ENCODE measurements around the gene RESP18.
"Not testable (repeated sequence)": the region's sequence is repeated elsewhere in the genome, so short reads cannot be mapped to it uniquely, and the experiment has no call there.

The RESP18 gene

DNA sequence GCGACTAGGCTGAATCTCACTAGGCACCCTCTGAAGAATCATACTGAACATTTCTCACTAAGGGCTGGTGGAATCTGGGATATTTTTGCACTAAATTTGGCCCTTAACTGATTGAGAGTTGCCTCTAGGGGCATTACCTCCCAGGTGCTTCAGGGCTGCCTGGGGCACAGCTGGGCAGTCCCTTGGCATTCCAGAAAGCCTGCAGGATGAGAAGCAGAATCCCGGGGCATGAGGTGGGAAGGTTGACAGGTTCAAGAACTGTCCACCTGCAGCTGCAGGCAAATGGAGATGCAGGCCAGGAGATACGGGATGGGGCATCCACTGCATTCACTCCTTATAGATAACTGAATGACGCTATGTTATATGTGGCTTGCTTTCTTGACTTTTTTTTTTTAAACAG is 7.4 kb downstream of the RESP18 start:
- DNase-seq: no peak

DNA sequence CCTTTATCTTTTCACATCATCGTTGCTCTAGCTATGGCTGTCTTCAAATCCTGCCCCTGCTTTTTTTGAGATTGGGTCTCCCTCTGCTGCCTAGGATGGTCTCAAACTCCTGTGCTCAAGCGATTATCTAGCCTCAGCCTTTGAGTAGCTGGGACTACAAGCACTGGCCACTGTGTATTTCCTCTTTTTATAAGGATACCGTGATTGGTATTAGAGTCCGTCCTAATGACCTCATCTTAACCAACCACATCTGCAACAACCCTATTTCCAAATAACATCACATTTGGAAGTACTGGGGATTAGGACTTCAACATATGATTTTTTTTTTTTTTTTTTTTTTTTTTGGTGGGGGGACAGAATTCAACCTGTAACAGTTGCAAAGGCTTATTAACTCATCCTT is 9.1 kb downstream of the RESP18 start:
- no peak for DNase-seq

DNA sequence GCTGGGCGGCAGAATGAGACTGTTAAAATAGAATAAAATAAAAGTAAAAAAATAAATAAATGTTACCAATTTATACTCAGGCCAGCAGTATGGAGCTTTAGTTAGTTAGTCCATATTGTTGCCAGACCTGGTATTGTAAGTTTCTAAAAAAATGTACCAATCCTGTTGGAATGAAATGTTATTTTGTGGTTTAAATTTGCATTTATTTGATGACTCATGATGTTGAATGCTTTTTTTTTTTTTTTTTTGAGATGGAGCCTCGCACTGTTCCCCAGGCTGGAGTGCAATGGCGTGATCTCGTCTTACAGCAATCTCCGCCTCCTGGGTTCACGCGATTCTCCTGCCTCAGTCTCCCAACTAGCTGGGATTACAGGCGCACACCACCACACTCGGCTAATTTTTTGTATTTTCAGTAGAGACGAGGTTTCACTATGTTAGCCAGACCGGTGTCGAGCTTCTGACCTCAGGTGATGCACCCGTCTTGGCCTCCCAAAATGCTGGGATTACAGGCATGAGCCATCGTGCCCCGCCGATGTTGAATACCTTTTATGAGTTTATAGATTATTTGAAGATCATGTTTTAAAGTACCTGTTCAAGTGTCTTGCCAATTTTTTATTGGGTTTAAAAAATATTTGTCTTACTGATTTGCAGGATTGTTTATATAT is 17.6 kb downstream of the RESP18 start:
- DNase-seq: no peak

DNA sequence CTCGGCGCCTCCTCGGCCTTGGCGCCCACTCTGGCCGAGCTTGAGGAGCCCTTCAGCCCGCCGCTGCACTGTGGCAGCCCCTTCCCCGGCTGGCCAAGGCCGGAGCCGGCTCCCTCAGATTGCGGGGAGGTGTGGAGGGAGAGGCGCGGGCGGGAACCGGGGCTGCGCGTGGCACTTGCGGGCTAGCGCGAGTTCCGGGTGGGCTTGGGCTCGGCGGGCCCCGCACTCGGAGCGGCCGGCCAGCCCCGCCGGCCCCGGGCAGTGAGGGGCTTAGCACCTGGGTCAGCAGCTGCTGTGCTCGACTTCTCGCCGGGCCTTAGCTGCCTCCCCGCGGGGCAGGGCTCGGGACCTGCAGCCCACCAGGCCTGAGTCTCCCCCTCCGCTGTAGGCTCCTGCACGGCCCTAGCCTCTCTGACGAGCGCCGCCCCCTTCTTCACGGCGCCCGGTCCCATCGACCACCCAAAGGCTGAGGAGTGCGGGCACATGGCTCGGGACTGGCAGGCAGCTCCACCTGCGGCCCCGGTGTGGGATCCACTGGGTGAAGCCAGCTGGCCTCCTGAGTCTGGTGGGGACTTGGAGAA is 19.8 kb downstream of the RESP18 start:
- not testable (repeated sequence) for DNase-seq

DNA sequence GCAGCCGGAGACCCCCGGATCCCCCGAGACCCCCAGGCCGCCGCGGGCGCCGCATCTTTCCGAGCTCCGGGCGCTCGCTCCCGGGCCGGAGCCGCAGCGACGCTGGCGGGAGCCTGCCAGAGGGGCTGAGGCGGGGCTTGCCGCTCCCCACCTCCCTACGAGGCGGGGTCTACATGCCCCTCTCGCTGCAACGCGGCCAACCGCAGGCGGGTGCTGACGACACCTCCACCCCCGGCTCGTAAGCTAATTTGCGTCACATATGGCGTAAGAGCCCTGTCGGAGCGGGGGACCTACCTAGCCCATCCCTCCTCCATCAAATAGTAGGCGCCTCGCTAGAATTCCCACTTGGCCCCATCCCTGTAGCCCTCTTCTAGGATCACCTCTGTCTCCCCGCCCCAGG is 23.3 kb downstream of the RESP18 start, which contains the start of gene PTPRN:
TSS of gene PTPRN (minus strand) at position 124 of the 400 bp plus-strand sequence. CDS start at position 55, 69 bp downstream.
- peak; percentile 41 to 71 for DNase-seq

DNA sequence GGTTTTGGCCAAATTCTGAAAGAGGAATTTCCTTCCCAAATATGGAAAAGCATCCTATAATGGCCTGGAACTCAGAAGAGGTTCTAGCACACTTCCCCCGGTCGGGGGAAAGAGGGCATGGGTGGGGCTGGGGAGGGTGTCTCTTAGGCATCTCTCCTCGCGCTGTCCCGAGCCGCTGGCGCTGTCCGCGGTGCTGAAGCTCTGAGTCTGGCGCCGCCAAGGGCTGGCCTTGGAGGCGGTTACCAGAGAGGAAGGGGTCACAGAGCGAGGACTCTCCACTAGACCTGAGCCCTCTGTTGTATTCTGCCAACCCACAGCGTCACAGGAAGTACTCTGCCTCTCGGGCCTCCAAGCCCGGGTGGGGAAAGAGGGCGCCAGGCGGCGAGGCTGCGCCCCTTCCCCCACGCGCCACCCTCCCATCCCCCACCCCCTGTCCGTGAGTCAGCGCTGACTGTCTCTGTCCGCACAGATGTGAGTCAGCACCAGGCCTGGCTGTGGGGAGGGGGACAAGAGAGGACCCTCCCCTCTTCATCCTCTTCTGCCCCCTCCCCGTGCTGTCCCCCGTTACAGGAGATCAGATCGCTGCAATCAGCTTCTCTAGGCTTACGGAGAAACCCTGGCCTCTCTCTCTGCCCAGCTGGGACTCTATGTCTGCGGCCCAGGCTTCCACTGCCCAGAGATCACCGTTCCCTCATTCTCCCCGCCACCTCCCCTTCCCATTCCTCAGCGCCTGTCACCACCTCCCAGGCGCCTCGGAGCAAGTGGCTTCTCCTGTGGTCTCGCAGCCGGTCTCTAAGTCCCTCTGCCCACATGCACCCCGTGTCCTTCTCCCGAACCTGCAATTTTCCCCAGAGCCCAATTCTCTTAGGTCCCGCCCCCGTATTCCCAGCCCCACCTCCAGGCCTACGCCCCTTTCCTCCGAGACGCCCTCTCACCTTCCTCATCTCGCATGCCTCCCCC is 24.1 kb downstream of the RESP18 start:
- peak; percentile 23 to 75 for DNase-seq

DNA sequence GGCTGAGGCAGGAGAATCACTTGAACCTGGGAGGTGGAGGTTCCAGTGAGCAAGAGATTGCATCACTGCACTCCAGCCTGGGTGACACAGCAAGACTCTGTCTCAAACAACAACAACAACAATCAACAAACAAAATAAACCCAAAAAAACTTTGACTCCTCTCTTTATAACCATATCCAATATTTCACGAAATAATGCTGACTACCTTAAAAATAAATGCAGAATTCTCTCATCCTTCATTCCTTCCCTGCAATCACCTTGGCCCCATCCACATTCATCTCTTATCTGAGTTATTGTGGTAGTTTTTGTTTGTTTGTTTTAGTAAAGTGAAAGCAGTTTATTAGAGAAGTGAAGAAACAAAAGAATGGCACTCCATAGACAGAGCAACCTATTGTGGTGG is 26.5 kb downstream of the RESP18 start:
- no peak for DNase-seq

DNA sequence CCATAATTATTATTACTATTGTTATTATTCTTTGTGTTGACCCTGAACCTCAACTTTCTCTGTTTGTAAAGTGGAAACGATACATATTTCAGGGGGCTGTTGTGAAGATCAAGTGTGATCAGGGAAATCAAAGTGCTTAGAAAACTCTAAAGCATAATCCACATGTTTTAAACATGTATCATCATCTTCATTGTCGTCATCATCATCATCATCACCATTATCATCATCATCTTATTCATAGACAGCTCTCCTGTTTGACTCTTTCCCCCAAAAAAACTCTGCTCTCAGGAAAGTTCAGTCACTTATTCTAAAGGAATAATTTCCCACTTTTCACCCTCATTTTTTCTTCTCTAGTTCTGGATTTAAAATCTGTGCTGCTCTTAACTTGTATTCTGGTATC is 28.3 kb downstream of the RESP18 start:
- DNase-seq: no peak

DNA sequence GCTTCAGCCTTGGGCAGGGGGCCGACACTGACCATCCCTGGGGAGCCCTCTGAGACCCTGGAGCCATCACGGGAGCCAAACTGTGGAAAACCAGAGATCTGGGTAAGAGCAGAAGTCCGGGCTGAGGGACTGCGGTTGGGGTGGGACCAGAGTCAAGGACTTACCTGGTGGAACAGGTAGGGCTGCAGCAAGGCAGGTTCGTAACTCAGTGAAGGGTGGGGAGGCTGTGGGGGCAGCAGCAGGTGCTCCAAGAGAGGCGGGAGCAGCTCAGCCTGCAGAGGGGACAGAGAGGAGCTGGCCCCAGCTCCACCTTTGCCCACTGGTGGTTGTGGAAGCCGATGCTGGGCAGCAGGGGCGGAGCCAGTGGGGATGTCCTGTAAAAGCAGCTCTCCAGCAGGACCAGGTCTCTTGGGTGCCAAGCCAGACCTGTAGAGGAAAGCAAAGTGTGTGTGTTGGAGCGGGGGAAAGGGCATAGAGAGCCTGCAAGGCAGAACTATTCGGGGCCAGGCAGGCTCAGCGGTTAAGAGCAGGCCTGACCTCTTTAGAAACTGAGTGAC is 30.1 kb downstream of the RESP18 start:
- DNase-seq: no peak

DNA sequence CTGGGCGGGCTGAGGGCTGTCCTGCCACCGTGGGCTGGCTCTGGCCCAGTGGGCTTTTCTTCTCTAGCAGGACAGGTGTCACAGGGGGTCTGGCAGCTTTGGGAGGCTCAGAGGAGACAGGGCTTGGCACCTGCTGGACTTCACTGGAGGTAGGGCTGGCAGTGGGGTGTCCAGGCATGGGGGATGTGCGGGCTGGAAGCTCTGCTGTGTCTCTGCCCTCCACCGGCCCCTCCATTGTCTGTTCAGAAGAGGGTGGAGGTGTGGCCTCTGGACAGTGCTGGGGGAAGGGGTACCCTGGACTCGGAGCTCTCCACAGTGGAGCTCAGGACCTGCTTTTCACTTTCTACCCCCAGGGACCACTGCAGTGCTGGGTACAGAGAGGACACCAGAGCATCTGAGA is 32.5 kb downstream of the RESP18 start:
- no peak for DNase-seq

DNA sequence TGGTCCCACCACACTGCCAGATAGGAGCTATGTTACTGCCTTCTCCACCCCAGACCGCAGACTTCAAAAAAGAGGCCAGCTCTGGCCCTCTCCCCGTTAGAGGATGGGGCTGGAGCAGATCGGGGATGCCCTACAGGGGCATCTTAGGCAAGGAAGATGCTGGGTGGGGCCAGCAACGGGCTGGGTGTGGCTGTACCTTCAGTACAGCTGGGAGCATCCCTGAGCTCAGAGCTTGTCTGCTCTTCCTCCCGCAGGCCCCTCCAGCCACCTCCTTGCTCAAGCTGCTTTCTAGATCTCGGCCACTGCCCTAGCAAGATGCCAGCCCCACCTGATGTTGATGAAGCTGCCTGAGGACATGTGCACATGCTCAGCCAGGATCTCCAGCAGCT is 33.2 kb downstream of the RESP18 start:
- DNase-seq: no peak

DNA sequence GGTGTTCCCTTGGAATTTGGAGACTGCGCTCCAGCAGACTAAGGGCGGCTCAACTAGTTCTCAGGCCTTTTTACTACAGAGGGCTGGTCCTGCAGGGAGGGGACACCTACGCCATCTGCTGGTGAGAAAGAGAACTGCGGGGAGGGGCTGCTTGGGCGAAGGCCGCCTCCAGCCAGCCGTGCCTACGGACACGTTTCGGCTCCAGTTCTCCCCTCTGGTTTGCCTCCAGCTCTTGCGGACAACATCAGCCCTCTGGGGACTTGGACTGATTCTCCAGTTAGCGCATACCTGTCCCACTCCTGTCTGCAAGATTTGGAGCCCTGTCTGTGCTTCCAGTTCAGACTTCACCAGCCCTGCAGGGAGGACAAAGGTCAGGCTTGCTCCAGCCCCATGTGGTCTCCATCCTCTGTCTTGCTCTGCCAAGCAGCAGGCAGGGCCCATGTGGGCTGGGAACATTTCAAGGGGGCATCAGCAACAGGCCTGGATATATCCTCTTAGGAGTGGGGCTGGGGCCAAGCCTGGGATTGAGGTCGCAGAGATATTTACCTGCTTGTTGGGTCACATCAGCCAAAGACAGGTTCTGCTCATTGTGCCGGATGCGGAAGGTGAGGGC is 33.7 kb downstream of the RESP18 start:
- DNase-seq: peak; percentile 19 to 80

DNA sequence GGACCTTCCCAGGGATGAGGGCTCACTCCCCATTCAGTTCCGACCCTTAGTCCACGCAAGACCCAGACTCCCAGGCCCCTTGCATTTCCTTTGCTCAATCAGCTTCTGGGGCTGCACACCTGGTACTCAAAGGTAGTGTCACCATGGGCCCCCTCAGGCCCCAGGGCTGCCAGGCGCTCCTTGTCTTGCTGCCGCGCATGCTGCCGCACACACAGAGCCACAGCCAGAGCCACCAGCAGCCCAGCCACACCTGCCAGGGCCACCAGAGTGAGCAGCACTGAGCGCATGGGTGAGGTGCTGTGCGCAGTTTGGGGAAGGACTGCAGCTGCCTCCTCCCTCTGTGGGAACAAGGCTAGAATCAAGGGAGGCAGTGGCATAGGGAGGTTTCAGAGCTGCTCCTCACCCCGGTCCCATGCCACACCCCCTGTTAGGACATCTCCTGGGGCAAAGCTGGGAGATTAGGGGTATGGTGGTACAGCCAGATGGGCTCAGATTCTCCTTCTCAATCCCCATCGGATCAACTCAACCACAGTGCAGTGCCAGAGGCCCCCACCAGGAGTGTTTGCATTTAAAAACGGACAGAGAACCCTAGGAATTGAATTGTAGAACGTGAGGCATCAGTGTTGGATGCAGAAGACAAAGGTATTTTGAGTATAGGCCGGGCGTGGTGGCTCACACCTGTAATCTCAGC is 34.6 kb downstream of the RESP18 start:
- DNase-seq: no peak

DNA sequence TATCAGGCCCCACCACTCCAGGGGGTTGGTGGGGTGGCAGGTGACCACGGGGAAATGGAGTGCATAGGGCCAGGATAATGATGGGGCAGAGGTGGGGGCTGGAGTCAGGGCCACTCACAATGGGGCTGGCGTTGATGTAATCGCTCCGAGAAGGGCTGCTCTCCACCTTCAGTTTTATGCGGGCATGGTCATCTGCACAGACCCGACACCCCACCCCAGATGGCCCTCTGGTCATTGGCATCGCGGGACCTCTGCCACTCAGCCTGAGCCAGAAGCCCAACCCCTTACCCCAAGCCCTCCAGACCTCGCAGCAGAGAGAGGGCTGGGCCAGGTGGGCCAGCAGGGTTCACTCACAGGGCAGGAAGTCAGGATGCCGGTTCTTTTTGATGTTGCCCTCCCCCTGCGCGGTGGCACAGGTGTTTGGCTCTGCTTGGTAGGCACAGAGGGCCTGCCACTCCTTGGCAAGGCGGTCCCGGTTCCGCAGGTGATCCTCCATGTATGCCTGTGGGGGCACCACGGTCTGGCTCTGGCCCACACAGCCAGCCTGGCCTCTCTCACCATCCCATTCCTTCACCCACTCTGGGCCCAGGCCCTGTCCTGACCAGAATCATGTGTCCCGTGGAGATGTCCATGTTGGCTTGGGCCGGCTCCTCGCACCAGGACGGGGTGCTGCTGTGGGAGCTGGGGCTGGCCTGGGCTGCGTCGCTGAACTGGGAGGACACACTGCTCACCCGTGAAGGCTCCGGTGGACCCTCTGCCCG is 35.7 kb downstream of the RESP18 start:
- DNase-seq: no peak

DNA sequence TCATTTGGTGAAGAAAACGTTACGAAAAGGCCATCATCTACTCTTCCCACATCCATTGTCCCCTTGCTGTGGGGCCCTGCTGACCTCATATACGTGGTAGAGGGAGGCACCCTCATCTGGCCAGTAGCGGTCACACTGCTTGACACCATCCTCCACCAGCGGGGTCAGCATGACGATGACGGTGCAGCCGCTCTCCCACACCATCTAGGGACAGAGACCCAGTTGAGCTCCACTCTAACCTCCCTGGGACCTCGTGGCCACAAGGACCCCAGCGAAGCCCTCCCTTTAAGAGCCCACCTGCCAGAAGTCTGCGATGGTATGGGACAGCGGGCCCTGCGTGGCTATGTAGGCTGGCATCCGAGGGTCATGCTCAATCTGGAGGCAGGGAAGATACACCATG is 36.4 kb downstream of the RESP18 start:
- no peak for DNase-seq

DNA sequence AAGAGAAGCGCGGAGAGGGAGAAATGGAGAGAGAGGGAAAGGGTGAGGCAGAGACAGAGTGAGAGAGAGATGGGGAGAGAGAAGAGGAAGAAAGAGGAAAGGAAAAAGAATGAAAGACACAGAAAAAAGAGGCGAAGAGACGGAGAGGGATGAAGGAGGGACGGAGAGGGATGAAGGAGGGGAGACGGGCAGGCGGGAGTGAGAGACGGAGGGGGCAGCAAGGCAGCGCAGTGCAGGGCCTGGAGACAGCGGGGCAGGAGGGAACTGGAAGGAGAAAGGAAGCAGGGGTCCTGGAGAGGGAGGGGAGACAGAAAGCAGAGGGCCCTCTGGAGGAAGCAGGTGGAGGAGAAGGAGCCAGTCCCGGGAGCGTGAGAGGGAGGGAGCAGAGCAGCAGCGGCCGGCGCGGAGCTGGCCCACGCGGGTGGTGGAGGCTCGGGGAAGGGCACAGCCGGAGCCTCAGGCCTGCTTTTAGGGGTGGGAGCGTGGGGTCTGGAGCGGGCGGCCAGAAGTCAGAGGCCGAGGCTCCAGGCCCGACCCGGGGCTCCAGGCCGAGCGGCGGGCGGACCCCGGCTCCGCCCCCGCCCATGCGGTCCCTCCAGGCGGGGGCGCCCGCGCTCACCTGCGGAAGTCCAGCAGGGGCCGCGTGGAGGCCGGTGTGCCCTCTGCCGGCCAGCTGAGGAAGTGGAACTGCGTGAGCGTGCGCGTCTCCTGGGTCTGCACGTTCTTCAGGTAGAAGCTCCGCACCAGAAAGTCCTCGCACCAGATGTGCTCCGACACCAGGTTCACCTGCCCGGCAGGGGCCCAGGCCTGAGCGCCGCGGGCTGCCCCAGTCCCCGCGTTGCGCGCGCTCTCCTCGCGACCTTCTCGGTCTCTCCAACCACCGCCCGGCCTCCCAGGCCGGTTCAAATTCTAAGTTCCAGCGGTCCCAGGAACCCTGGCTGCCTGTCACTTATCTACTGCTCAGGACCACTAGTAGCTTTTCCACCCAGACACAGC is 37.9 kb downstream of the RESP18 start:
- DNase-seq: peak; percentile 70 to 94

DNA sequence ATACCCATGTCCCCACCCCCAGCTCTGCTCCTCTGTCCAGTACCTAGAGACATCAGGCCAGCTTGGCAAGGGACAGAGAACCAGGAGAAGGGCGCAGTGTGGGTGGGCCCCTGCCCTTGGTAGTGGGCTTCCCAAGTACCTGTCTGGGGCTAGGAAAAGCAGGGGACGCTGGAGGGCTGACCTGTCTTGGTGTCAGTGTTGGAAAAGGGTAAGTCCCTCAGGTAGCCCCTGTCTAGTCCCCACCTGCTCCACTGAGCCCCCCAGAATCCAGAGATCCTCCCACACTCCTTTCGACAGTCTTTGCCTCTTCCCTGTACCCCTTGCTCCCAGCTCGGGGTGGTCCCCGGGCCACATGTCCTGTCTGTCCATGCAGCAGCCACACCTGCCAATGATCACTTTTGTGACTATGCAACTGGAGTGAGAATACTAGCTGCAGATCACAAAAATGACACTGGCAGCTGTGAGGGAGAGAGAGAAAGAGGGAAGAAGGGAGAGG is 38.8 kb downstream of the RESP18 start:
- no peak for DNase-seq

DNA sequence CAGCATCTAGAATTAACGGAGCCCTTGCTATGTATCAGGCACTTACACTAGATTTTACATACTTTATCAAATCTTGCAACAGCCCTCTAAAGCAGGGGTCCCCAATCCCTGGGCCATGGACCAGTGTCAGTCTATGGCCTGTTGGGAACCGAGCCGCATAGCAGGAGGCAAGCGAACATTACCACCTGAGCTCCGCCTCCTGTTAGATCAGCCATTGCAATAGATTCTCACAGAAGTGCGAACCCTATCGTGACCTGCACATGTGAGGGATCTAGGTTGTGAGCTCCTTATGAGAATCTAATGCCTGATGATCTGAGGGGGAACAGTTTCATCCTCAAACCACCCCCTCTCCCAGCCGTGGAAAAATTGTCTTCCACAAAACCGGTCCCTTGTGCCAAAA is 39.9 kb downstream of the RESP18 start:
- DNase-seq: no peak

DNA sequence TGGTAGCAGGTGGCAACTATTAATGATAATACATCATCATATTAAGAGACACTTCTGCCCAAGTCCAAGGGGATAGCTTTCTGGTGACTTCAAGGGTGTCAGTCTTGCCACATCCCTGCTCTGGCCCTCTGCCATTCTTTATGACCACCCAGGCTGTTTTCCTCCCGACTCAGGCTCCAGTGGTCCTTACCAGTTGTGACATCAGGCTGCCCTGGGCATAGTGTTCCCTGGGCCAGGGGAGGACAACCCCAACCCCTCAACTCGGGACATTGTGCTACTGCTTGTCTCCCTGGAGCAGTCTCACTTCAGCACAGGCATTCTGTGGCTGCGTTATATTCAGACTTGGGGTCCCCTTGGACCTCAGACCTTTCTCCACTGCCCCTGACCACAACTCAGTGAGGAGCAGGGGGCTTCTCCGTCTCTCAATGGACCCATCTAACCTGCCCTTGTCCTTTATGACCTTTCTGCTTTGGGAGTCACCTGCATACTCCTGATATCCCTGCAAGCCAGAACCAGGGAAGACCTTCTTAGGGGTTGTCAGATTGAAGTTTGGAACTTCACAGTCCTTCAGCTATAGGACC is 40.5 kb downstream of the RESP18 start:
- DNase-seq: no peak

DNA sequence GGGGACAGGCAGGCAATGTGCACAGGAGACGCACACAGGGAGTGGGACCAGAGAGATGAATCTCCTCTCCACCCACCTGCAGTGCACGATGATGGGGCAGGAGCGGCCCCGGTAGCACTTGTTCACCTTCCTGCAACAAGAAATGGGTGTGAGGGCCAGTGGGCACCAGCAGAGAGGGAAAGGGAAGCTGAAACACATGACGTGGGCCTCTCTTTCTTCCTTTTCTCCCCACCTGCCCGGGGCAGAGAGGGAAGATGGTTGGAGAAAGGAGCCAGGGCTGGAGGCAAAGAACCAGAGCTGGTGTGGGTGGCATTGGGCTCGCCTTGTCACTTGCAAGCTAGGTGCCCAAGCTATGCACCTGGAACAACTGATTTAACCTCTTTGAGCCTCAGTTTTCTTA is 41.1 kb downstream of the RESP18 start:
- DNase-seq: no peak

All from NCI-H526 (cell line).